Activated naive CD8-positive, alpha-beta T cell treated with anti-CD3 and anti-CD28 coated beads, Interleukin-2, amount 50 U/mL, for 16 hours (primary cell): ENCODE data around the gene DNAJC4.
A peak's percentile ranks its signal among the peaks of the same experiment; 100 is the strongest.

Source experiments
- DNase-seq: peaks from one replicate; pipeline ENCODE4 v3.0.0-alpha.2; 2020; ENCODE audit warnings: low read depth, low spot score

The DNAJC4 gene

DNA sequence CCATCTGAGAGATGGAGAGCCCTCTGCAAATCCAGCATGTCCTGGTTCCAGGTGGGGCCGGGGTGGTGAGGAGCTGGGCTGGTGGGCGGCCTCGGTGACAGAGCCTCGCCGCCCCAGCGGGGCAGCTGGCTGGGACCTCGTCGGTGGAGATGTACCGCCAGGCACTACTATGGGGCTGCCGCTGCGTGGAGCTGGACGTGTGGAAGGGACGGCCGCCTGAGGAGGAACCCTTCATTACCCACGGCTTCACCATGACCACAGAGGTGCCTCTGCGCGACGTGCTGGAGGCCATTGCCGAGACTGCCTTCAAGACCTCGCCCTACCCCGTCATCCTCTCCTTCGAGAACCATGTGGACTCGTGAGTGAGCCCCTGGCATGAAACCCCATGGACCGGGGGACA, 28.0 kb downstream of the DNAJC4 start:
- DNase-seq: no peak

- no peak for DNase-seq
Measured at GRCh38 chr11:64258946-64259532, 28.7 kb downstream of the DNAJC4 start.

- no peak for DNase-seq
Measured at GRCh38 chr11:64259533-64260067, 29.3 kb downstream of the DNAJC4 start.

DNA sequence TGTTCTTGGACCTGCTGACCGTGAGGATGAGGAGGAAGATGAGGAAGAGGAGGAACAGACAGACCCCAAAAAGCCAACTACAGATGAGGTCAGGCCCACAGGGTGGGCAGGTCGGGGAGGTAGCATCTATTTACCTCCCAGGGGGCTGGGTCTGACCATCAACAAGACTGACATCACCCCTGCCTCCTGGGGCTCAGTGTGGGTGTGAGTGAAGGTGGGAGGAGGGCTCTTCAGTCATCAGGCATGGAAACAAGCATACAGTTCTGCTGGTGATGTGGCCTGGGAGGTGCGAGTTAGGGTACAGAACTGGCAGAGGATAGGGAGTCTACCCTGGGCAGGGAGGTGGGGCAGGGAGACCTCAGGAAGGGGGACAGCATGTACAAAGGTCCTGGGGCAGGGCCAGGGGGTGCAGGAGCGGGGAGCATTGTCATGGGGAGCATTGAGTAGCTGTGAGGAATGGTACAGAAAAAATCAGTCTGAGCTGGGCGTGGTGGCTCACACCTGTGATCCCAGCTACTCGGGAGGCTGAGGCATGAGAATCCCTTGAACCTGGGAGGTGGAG, 29.9 kb downstream of the DNAJC4 start:
- no peak for DNase-seq

GRCh38 chr11:64261556-64262080, 31.3 kb downstream of the DNAJC4 start:
- DNase-seq: no peak

- no peak for DNase-seq
Measured at GRCh38 chr11:64262271-64263002, 32.1 kb downstream of the DNAJC4 start.

- no peak for DNase-seq
Measured at GRCh38 chr11:64263021-64263946, 32.9 kb downstream of the DNAJC4 start.

GRCh38 chr11:64263947-64264317, 33.6 kb downstream of the DNAJC4 start:
- DNase-seq: no peak

GRCh38 chr11:64264371-64264852, 34.1 kb downstream of the DNAJC4 start:
- DNase-seq: no peak

DNA sequence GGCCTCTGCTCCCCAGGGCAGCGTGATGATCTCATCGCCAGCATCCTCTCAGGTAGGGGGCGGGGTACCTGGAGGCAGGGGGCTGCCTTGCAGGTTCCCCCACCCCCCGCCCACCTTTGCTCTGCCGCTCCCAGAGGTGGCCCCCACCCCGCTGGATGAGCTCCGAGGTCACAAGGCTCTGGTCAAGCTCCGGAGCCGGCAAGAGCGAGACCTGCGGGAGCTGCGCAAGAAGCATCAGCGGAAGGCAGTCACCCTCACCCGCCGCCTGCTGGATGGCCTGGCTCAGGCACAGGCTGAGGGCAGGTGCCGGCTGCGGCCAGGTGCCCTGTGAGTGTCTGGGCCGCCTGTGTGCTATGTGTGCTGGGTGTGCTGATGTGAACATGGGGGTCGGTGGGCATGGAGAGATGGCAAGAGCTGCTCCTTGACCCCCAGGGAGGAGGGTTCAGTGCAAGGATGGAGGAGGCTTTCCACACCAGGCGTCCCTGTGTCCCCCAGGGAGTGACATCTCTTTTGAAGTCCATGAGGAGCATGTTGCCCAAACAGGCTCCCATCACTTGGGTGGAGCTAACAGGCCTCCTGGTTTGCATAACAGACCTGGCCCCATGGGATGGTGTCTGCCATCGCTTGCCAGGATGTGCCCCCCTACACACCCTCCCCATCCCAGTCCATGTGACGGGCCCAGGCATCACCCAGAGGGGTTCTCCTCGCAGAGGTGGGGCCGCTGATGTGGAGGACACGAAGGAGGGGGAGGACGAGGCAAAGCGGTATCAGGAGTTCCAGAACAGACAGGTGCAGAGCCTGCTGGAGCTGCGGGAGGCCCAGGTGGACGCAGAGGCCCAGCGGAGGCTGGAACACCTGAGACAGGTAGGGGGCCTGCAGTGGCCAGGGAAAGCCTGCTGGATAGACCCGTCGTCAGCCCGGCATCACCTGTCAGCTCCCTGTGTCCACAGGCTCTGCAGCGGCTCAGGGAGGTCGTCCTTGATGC, 35.1 kb downstream of the DNAJC4 start:
- no peak for DNase-seq

DNA sequence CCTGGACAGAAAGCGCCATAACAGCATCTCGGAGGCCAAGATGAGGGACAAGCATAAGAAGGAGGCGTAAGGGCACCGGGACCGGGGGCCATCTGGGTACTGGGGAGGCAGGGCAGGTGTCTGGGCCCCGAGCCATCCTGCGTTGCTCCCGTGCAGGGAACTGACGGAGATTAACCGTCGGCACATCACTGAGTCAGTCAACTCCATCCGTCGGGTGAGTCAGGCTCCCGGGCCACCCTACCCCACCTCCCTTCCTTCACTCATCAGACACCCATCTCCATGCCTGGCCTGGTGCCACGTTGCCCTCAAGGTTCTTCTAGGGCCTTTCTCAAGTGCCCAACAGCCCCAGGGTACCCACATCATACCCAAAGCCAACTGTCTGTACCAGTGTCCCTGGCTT, 36.0 kb downstream of the DNAJC4 start:
- no peak for DNase-seq

DNA sequence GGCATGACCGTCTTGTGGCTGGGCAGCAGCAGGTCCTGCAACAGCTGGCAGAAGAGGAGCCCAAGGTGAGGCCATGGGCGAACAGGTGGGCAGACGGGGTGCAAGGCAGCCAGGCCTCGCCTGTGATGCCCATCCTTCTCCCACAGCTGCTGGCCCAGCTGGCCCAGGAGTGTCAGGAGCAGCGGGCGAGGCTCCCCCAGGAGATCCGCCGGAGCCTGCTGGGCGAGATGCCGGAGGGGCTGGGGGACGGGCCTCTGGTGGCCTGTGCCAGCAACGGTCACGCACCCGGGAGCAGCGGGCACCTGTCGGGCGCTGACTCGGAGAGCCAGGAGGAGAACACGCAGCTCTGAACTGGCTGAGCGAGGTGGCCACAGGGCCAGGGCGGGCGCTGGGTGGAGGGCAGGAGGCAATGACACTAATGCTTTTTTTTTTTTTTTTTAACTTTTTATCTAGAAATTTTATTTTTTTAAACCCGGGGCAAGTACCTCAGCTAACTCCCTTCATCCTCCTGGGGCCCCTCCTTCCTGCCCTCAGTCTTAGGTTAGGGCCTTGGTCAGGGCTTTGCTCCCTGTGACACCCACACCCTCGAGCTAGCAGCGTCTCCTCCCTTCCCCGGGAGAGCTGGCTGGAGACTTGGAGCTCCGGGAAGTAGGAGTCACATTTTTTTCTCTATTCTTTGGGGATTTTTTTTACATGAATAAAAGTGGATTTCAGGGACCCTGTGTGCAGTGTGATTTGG, 37.0 kb downstream of the DNAJC4 start:
- DNase-seq: no peak

GRCh38 chr11:64268025-64268892, 37.9 kb downstream of the DNAJC4 start:
- DNase-seq: no peak

GRCh38 chr11:64268893-64269539, 38.7 kb downstream of the DNAJC4 start:
- DNase-seq: no peak

GRCh38 chr11:64269540-64270220, 39.3 kb downstream of the DNAJC4 start:
- DNase-seq: peak; percentile 95

- DNase-seq: no peak
Measured at GRCh38 chr11:64275031-64275800, 44.9 kb downstream of the DNAJC4 start.

DNA sequence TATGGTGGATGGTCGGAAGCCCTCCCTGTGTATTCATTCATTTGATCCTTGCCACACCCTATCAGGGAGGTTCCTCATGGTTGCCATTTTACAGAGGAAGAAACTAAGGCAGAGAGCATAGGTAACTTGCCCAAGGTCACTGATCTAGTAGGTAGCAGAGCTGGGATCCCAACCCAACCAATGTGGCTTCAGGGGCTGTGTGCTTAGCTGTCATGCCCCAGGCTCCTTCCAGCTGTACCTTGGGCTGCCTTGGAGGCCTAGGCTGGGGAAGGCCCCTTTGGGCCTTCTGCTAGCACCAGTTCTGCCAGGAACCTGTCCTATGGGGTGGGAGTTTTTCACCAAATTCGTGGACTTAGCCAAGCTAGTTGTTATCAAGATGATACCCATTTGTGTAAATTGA, 45.5 kb downstream of the DNAJC4 start:
- DNase-seq: no peak
